ENCODE measurements around the gene SCML2.
"Not testable (repeated sequence)": the region's sequence is repeated elsewhere in the genome, so short reads cannot be mapped to it uniquely, and the experiment has no call there.

Gene SCML2

GRCh38 chrX:18354369-18355223 is at the start of gene SCML2:
TSS of gene SCML2 (minus strand) at chrX:18354688. CDS start at chrX:18334071, 20,617 bp downstream.
- peak; percentile 34 for DNase-seq

DNA sequence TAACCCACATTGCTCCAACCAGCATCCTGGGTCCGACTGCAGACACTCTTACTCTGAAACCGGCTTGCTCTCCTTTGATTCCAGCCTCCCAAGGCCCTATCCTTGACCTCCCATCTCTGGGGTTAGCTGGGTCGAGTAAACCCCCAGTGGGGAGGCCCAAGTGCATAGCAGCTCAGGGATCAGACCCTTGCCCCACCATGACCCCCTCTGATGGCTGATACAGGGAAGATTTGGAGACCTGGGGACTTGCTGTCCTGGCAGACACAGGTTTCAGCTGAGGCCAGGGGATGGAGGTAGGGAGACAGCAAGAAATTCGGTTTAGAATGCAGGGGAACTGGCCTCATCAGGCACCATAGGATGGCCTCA is 47.3 kb upstream of the SCML2 start:
- no peak for DNase-seq

DNA sequence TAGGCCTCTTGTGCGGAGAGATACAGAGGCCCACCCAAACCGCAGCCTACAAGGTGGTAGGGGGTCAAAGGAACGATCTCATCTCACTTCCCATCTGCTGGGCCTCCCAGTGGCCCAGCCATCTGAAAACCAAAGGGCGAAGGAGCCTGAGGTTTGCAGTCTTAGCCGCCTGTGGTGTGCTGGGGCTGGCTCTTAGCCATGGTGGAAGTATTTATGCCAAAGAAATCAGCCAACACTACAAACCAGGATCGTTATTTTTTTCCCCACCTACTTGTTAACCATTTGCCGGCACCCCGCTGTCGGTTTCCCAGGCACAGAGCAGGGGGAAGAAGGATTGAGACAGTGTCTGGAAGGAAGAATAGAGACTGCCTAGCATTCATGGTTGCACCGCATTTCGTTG is 40.0 kb upstream of the SCML2 start:
- no peak for DNase-seq

- DNase-seq = peak; percentile 59
Measured at GRCh38 chrX:18390941-18391538, 36.6 kb upstream of the SCML2 start.

DNA sequence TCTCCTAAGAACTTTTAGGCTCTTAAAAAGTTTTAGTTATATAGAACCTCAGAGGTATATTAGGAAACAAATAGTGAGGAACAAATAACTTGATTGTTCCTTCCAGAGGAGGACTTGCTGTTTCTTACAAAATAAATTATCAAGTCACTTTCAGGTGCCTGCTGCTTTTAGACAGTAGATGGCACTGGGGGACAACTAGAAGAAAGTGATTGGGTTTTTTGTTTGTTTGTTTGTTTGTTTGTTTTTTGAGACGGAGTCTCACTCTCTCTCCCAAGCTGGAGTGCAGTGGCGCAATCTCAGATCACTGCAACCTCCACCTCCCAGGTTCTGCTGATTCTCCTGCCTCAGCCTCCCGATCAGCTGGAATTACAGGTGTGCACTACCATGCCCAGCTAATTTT is 35.5 kb upstream of the SCML2 start:
- no peak for DNase-seq

GRCh38 chrX:18377796-18378195 is 23.3 kb upstream of the SCML2 start:
- peak; percentile 35 for DNase-seq

- not testable (repeated sequence) for DNase-seq
Measured at GRCh38 chrX:18375131-18375805, 20.8 kb upstream of the SCML2 start.

GRCh38 chrX:18369096-18369495 is 14.6 kb upstream of the SCML2 start:
- DNase-seq = not testable (repeated sequence)

DNA sequence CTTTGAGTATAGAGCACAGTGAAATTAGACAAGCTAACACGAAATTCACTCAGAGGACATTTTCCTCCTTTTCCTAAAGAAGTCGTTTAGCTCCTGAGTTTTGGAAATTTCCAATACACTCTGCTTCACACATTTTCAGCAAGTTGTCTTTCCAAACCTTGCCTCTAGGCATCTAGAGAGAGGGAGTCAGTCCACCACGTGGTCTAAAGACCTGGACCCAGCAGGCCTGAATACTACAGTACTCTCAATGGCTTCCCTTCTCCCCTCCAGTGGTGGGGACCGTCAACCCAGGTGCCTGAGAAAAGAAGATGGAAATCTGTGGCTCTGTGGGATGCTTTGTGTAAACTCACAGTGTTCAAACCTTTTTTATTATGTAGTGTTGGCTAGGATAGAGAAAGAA is 13.9 kb upstream of the SCML2 start:
- no peak for DNase-seq

DNA sequence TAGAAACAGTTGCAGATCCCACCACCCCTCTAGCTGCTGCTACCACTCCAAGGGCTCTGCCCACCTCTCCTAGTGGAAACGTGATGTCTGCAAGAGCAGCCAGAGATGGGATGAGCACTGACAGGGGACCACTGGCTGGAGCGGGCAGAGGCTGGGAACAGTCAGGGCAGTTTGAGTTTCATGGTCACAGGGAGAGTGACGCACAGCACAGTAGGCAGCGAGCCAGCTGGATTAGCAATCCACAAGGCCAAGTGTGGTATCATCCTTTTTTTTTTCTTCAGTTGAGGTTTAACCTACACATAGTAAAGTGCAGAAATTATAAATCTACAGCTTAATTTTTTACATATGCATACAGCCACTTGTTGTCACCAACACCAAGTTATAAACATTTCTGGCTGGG is 6.4 kb upstream of the SCML2 start:
- no peak for DNase-seq

DNA sequence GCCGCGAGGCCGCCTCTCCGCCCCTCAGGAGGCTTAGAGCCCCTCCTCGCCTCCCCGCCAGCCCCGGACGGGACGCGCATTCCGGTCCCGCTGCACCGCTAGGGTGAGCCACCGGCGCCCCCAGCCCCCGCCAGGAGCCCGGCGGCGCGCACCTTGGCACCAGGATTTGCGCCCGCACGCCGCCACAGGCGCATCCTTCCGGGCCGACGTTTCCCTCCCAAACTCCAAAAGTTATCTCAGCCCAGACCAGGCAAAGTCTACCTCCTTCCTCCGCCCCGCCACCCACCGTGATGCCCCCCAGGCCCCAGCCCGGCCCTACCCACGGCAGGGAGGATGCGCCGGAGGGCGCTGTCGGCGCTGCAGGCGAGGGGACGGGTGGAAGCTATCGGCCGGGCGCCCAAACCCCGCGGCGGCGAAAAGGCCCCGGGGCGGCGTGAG is 538 bp downstream of the SCML2 start:
- peak; percentile 13 for DNase-seq

GRCh38 chrX:18351784-18352183 is 2.7 kb downstream of the SCML2 start:
- DNase-seq = no peak

DNA sequence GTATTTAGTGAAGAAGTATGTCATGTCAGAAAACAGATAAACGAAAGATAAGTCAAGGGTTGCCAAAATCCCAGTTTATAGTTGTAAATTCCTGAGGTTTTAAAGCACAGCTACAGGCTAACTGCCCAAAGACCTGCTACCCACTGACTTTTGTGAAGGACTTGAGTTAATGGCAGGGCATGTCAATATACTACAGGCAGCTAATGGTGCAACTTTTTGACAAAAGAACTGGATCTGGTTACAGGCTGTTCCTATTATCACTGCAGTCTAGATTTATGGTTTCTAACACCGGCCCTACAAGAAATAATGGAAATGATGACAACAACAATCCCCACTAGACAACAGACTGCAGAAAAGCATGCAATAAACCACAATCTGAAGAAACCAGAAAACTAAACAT is 6.4 kb downstream of the SCML2 start:
- DNase-seq = no peak

DNA sequence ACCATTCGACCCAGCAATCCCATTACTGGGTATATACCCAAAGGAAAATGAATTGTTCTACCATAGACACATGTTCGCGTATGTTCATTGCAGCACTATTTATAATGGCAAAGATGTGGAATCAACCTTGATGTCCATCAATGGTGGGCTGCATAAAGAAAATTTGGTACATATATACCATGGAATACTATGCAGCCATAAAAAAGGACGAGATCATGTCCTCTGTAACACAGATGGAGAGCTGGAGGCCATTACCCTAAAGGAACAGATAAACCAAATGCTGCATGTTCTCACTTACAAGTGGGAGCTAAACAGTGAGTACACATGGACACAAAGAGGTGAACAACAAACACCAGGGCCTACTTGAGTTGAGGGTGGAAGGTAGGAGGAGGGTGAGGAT is 45.1 kb downstream of the SCML2 start:
- no peak for DNase-seq

GRCh38 chrX:18297251-18297650 is 57.2 kb downstream of the SCML2 start:
- no peak for DNase-seq

GRCh38 chrX:18294893-18295292 is 59.6 kb downstream of the SCML2 start:
- DNase-seq = no peak

DNA sequence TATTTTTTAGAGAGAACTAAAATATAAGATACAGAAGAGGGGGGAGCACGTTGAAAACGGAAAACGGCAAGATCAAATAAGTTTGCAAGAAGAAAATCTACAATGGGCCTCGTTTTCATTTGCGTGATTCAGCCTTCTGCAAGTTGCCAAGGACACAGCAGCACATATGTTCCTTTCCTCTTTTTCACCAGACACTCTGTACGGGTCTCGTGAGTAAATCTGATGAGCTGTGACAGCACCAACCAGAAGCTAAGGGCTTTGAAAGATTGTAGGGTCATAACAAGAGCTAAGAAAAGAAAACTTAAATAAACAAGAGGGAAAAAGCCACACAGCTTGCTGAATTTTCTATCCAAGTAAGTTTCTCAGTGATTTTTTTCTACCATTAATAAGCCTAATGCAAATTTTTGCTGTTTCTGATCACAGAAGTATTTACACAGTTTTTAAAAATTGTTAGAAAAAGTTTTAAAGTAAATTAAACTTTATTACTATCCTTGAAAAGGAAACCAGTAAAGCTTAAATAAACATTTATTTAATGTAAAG is 63.4 kb downstream of the SCML2 start:
- DNase-seq = no peak

DNA sequence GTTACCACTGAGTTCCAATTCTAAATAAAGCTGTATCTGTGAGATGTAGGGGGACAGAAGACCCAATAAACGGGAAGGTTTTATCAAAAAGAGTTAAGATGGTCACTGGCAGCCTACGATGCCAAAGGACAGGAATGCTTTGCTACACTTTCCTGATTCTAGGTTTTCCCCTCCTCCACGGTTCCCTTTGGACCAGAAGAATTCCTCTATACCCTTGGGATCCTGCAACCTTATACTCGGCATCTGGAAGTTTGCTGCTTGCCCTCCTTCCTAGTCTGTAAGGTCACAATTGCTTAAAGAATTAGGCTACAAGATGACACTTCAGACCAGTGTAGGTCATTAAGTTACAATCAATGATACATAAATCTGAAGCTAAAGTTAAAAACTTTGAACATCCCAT is 64.3 kb downstream of the SCML2 start:
- DNase-seq = no peak

GRCh38 chrX:18288716-18289115 is 65.8 kb downstream of the SCML2 start:
- no peak for DNase-seq

DNA sequence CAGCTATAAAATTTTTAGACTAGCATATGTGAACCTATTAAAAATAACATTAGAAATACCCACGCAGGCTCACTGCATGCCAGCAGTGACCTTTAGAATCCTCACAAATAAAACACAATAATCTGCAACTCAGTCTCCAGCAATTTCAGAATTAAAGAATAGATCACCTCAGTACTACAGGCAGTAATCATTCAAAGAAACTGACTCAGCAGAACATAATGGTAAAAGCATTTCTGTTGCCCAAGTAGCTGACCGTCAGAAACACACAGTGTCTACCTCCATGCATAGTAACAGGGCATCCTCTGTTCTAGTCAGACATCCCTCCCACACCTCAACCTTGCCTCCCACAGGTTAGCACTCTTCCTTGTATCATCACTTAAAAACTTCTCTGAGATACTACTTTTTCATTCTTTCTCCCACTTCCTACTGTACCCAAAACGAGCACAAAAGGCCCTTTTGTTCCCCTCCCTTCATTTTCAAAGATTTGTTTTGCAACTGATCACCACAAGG is 68.1 kb downstream of the SCML2 start:
- DNase-seq = no peak

- DNase-seq = no peak
Measured at GRCh38 chrX:18278449-18278848, 76.0 kb downstream of the SCML2 start.

- DNase-seq = no peak
Measured at GRCh38 chrX:18272222-18272621, 82.3 kb downstream of the SCML2 start.

GRCh38 chrX:18271725-18272124 is 82.8 kb downstream of the SCML2 start:
- no peak for DNase-seq

DNA sequence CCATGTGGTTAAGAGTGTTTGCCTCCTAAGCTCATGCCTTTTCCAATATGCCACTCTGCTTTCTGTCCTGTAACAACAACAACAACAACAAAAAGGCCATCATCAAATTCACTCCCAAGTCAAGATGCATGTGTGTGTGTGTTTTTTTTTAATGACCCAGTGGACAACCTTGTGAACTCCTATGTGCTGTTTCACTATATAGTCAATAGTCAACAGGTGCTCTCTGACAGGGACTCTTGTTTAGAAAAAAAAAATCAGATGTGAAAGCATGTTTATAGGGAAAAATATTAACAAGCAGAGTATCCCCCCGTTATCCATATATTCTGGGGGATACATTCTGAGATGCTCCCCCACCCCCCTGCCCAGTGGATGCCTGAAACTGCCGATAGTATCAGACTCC is 83.2 kb downstream of the SCML2 start:
- DNase-seq = no peak
